Activated CD8-positive, alpha-beta T cell treated with anti-CD3 and anti-CD28 coated beads for 36 hours (primary cell): ENCODE measurements around the gene MYCBPAP. TPM values are rescaled to one million over a fixed set of nuclear protein-coding genes. Genes with fewer than 3 reads are reported as not detected.

Experiments
- ATAC-seq: fragments of 200-7000 bp; cut with Tn5 transposase; one replicate; pipeline ENCODE4 v1.10.0; 2021; ENCODE audit warnings: mild to moderate bottlenecking, moderate library complexity
- CTCF ChIA-PET: fragments of 350-600 bp; sonication (Branson Sonifier 250); formaldehyde crosslinking; loops from one replicate; lab custom pipeline; 2021; ENCODE audit warnings: antibody characterized with exemption; lab: Charles Lee
- POLR2A ChIA-PET: fragments of 350-600 bp; sonication (Branson Sonifier 250); formaldehyde crosslinking; loops from one replicate; lab custom pipeline; 2021; ENCODE audit warnings: antibody characterized with exemption; lab: Charles Lee
- DNase-seq: peaks from one replicate; pipeline ENCODE4 v3.0.0-alpha.2; 2020
- H3K27ac Mint-ChIP-seq: one replicate; pipeline ENCODE4 v1.8.0; 2021; ENCODE audit warnings: mild to moderate bottlenecking, mixed read lengths
- H3K27me3 Mint-ChIP-seq: one replicate; pipeline ENCODE4 v1.8.0; 2021; ENCODE audit warnings: mixed read lengths
- H3K36me3 Mint-ChIP-seq: one replicate; pipeline ENCODE4 v1.8.0; 2021; ENCODE audit warnings: low read depth, mixed read lengths
- H3K4me1 Mint-ChIP-seq: one replicate; pipeline ENCODE4 v1.8.0; 2021; ENCODE audit warnings: low read depth, mixed read lengths
- H3K4me3 Mint-ChIP-seq: one replicate; pipeline ENCODE4 v1.8.0; 2021; ENCODE audit warnings: mild to moderate bottlenecking, moderate library complexity, mixed read lengths
- H3K9me3 Mint-ChIP-seq: one replicate; pipeline ENCODE4 v1.8.0; 2021; ENCODE audit warnings: mixed read lengths
- intact Hi-C: fragments of 100-400 bp; cut with micrococcal nuclease; formaldehyde crosslinking; loops from one replicate; pipeline ENCODE4 v1.10.0; 2022
- total RNA-seq, 2 experiments: library from RNA; stranded (reverse); gene quantifications; one replicate each; pipeline ENCODE4 v1.2.3, GENCODE V29; 2021
- TF ChIP-seq, protein P1 (sequence below): fragments of 200-600 bp; IDR thresholded peaks from one replicate; pipeline ENCODE4 v1.8.0; 2022; ENCODE audit warnings: antibody characterized with exemption, mild to moderate bottlenecking

The MYCBPAP gene
- total RNA-seq, 2 experiments from 2014 or later, result 6.7 to 6.9 TPM

DNA sequence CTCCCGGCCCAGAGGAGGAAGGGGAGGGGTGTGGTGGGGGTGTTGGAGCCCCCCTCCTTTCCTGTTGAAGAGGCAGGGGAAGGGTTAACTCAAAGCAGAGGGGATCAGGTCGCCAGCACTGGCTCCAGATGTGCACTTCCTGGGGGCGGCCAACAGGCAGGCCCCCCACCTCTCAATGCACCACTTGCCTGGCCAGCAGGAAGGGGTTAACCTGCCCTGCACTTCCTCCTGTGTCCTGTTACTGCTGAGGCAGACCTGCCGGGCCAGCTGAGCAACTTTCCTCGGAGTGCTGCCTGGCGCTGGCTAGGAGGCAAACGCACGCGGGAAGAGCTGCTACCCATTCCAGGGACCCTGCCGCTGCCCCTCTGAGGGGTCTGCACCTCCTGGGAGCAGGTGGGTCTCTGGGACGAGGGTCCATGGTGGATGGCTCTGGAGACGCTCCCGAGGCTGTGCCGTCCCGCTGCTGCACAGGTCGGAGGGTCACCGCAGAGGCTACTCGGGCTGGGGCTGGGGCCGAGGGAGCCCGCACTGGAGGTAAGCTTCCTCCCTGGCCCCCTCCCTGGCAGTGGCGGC, 24.3 kb downstream of the MYCBPAP start, which contains the start of gene EPN3:
EPN3 (plus strand) TSS at position 284 of the 573 bp plus-strand sequence. CDS start 3,822 bp downstream, outside the sequence.
- Mint-ChIP-seq H3K27me3 (peaks cover 52% of the 10 kb centered on the region), H3K4me3 (no peak within 1 kb of the TSS), H3K4me1 (peaks cover 17% of the 10 kb centered on the region), H3K27ac (no peak within 1 kb of the TSS), H3K9me3 (no peaks in the 10 kb centered on the region), H3K36me3 (no peaks in the 10 kb centered on the region)
- ATAC-seq (no peak), DNase-seq (no peak)
- POLR2A ChIA-PET, result interaction anchor here (0.7 kb wide), 1 partner anchor 441 kb away, joined by 4 read pairs; no protein-coding TSS in a partner anchor
- TF ChIP-seq, protein P1, sequence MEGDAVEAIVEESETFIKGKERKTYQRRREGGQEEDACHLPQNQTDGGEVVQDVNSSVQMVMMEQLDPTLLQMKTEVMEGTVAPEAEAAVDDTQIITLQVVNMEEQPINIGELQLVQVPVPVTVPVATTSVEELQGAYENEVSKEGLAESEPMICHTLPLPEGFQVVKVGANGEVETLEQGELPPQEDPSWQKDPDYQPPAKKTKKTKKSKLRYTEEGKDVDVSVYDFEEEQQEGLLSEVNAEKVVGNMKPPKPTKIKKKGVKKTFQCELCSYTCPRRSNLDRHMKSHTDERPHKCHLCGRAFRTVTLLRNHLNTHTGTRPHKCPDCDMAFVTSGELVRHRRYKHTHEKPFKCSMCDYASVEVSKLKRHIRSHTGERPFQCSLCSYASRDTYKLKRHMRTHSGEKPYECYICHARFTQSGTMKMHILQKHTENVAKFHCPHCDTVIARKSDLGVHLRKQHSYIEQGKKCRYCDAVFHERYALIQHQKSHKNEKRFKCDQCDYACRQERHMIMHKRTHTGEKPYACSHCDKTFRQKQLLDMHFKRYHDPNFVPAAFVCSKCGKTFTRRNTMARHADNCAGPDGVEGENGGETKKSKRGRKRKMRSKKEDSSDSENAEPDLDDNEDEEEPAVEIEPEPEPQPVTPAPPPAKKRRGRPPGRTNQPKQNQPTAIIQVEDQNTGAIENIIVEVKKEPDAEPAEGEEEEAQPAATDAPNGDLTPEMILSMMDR, result no peak
- CTCF ChIA-PET, result interaction anchor here (0.9 to 1.5 kb wide), 7 partner anchors 9 to 98 kb away, joined by 3 to 6 read pairs (median 4); partner anchors contain the start of gene RSAD1
- intact Hi-C loops, result no loop called here

GRCh38 chr17:50533185-50533584, 24.9 kb downstream of the MYCBPAP start:
- no peak for DNase-seq
- Mint-ChIP-seq H3K27ac (no peak overlapping the region), H3K4me3 (no peak overlapping the region), H3K36me3 (no peaks in the 10 kb centered on the region), H3K27me3 (peaks cover 52% of the 10 kb centered on the region), H3K4me1 (peaks cover 17% of the 10 kb centered on the region), H3K9me3 (no peaks in the 10 kb centered on the region)
- ATAC-seq, result no peak
- intact Hi-C loops, result no loop called here
- ChIA-PET POLR2A (no interaction called here), CTCF (interaction anchor here (1.1 to 1.5 kb wide), 3 partner anchors 9 to 93 kb away, joined by 3 to 4 read pairs (median 4); no protein-coding TSS in a partner anchor)
- TF ChIP-seq, protein P1, result no peak

GRCh38 chr17:50533720-50534148, 25.5 kb downstream of the MYCBPAP start:
- ATAC-seq (no peak), DNase-seq (no peak)
- Mint-ChIP-seq H3K9me3 (no peaks in the 10 kb centered on the region), H3K4me1 (peaks cover 17% of the 10 kb centered on the region), H3K27me3 (peaks cover 52% of the 10 kb centered on the region), H3K4me3 (no peak overlapping the region), H3K36me3 (no peaks in the 10 kb centered on the region), H3K27ac (no peak overlapping the region)
- CTCF ChIA-PET, result interaction anchor here (1.1 to 1.3 kb wide), 2 partner anchors 9 to 92 kb away, joined by 3 to 4 read pairs; no protein-coding TSS in a partner anchor
- TF ChIP-seq, protein P1, result no peak
- intact Hi-C loops, result no loop called here
- POLR2A ChIA-PET, result no interaction called here

- peaks cover 17% of the 10 kb centered on the region for H3K4me1 Mint-ChIP-seq
- intact Hi-C loops, result no loop called here
- ChIA-PET POLR2A (no interaction called here), CTCF (interaction anchor here (1.3 kb wide), 1 partner anchor 8 kb away, joined by 4 read pairs; no protein-coding TSS in a partner anchor)
- no peak overlapping the region for H3K4me3 Mint-ChIP-seq
- H3K9me3 Mint-ChIP-seq, result no peaks in the 10 kb centered on the region
- peaks cover 49% of the 10 kb centered on the region for H3K27me3 Mint-ChIP-seq
- ATAC-seq, result peak; percentile 82
- TF ChIP-seq, protein P1, result peak; percentile 18
- peak; percentile 54 for DNase-seq
- H3K36me3 Mint-ChIP-seq, result no peaks in the 10 kb centered on the region
- no peak overlapping the region for H3K27ac Mint-ChIP-seq
Observed at GRCh38 chr17:50534222-50534978, 26.2 kb downstream of the MYCBPAP start.

DNA sequence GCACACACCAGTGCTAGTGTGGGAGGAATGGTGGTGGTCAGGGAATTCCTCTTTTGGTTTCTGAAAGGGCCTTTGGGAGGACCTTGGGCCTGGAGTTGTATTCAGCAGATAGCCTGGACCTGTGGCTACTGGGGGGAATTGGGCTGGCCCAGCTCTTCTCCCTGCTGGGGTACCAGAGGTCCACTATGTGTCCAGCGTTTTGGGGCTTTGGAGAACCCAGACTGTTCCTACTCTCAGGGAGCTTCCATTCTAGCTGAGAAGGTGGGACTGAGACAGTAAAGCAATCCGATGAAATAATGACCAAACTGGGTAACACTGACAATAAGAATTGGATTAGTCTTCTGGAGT, 26.7 kb downstream of the MYCBPAP start:
- H3K27ac Mint-ChIP-seq, result no peak overlapping the region
- no peaks in the 10 kb centered on the region for H3K9me3 Mint-ChIP-seq
- DNase-seq, result no peak
- ATAC-seq, result no peak
- intact Hi-C loops, result no loop called here
- no peak overlapping the region for H3K4me3 Mint-ChIP-seq
- ChIA-PET POLR2A (no interaction called here), CTCF (no interaction called here)
- H3K4me1 Mint-ChIP-seq, result peaks cover 17% of the 10 kb centered on the region
- H3K36me3 Mint-ChIP-seq, result no peaks in the 10 kb centered on the region
- TF ChIP-seq, protein P1, result no peak
- H3K27me3 Mint-ChIP-seq, result peaks cover 43% of the 10 kb centered on the region
